MG63 (cell line): ENCODE data around the gene SPACA7. TPM values are rescaled to one million over a fixed set of nuclear protein-coding genes. Genes with fewer than 3 reads are reported as not detected.

Experiments used
- DNase-seq: peaks from one replicate; pipeline ENCODE4 v3.0.0-alpha.2; 2020
- H3K27me3 ChIP-seq: fragments of 250-450 bp; sonication (Bioruptor Pico); 2 replicates; pipeline ENCODE4 v1.5.1; 2020; ENCODE audit warnings: mild to moderate bottlenecking, moderate library complexity
- H3K36me3 ChIP-seq: fragments of 250-450 bp; sonication (Bioruptor Pico); 2 replicates; pipeline ENCODE4 v1.5.1; 2020; ENCODE audit warnings: mild to moderate bottlenecking, moderate library complexity
- H3K4me3 ChIP-seq: fragments of 250-450 bp; sonication (Bioruptor Pico); 2 replicates; pipeline ENCODE4 v1.5.1; 2020; ENCODE audit warnings: mild to moderate bottlenecking, moderate library complexity
- H3K9me3 ChIP-seq: fragments of 250-450 bp; sonication (Bioruptor Pico); 2 replicates; pipeline ENCODE4 v1.5.1; 2020; ENCODE audit warnings: mild to moderate bottlenecking, moderate library complexity
- total RNA-seq: library from RNA; depleted of rRNA; stranded (reverse); fragments of >200 nt; shearing (Covaris generic); gene quantifications from 2 replicates; pipeline ENCODE4 v1.2.3, GENCODE V29; 2014; ENCODE audit warnings: low replicate concordance; rRNA removed

The SPACA7 gene
- total RNA-seq, 1 experiment from 2014 or later, result not detected

GRCh38 chr13:112465251-112466131, 89.3 kb downstream of the SPACA7 start:
- Histone ChIP-seq H3K36me3 (no peaks in the 10 kb centered on the region), H3K9me3 (no peaks in the 10 kb centered on the region), H3K4me3 (no peak overlapping the region), H3K27me3 (no peaks in the 10 kb centered on the region)
- DNase-seq, result no peak

GRCh38 chr13:112466132-112467058, 90.2 kb downstream of the SPACA7 start:
- no peaks in the 10 kb centered on the region for H3K27me3 ChIP-seq

GRCh38 chr13:112467236-112467635, 91.1 kb downstream of the SPACA7 start:
- no peak overlapping the region for H3K4me3 ChIP-seq
- no peak for DNase-seq
- no peaks in the 10 kb centered on the region for H3K9me3 ChIP-seq
- no peaks in the 10 kb centered on the region for H3K27me3 ChIP-seq
- H3K36me3 ChIP-seq, result no peaks in the 10 kb centered on the region

More at GRCh38 chr13:112466132-112467058, 90.2 kb downstream of the SPACA7 start:
- no peaks in the 10 kb centered on the region for H3K9me3 ChIP-seq
- H3K4me3 ChIP-seq, result no peak overlapping the region
- no peak for DNase-seq
- H3K36me3 ChIP-seq, result no peaks in the 10 kb centered on the region

- Histone ChIP-seq H3K9me3 (no peaks in the 10 kb centered on the region), H3K4me3 (no peak overlapping the region), H3K27me3 (no peaks in the 10 kb centered on the region), H3K36me3 (no peaks in the 10 kb centered on the region)
- DNase-seq, result no peak
These were observed 91.9 kb downstream of the SPACA7 start for GRCh38 chr13:112468069-112468468.

GRCh38 chr13:112469071-112469745, 93.1 kb downstream of the SPACA7 start:
- Histone ChIP-seq H3K36me3 (no peaks in the 10 kb centered on the region), H3K27me3 (no peaks in the 10 kb centered on the region), H3K4me3 (no peak overlapping the region), H3K9me3 (no peaks in the 10 kb centered on the region)
- DNase-seq, result no peak

- Histone ChIP-seq H3K27me3 (no peaks in the 10 kb centered on the region), H3K36me3 (no peaks in the 10 kb centered on the region), H3K9me3 (no peaks in the 10 kb centered on the region), H3K4me3 (no peak overlapping the region)
- DNase-seq, result no peak
These were observed 97.7 kb downstream of the SPACA7 start for GRCh38 chr13:112473818-112474217.

- Histone ChIP-seq H3K4me3 (no peak overlapping the region), H3K9me3 (no peaks in the 10 kb centered on the region), H3K27me3 (no peaks in the 10 kb centered on the region), H3K36me3 (no peaks in the 10 kb centered on the region)
- DNase-seq, result no peak
These were observed 98.7 kb downstream of the SPACA7 start for GRCh38 chr13:112474869-112475268.

GRCh38 chr13:112475889-112476288, 99.7 kb downstream of the SPACA7 start:
- Histone ChIP-seq H3K36me3 (no peaks in the 10 kb centered on the region), H3K27me3 (no peaks in the 10 kb centered on the region), H3K4me3 (no peak overlapping the region), H3K9me3 (no peaks in the 10 kb centered on the region)
- no peak for DNase-seq

GRCh38 chr13:112477070-112477619, 101.0 kb downstream of the SPACA7 start:
- Histone ChIP-seq H3K9me3 (no peaks in the 10 kb centered on the region), H3K36me3 (no peaks in the 10 kb centered on the region), H3K4me3 (no peak overlapping the region), H3K27me3 (no peaks in the 10 kb centered on the region)
- no peak for DNase-seq

- Histone ChIP-seq H3K27me3 (no peaks in the 10 kb centered on the region), H3K4me3 (no peak overlapping the region), H3K36me3 (peaks cover under 1% of the 10 kb centered on the region), H3K9me3 (no peaks in the 10 kb centered on the region)
- DNase-seq, result no peak
These were observed 103.2 kb downstream of the SPACA7 start for GRCh38 chr13:112479389-112479788.

GRCh38 chr13:112481458-112481857, 105.3 kb downstream of the SPACA7 start:
- Histone ChIP-seq H3K4me3 (no peak overlapping the region), H3K9me3 (no peaks in the 10 kb centered on the region), H3K36me3 (peaks cover 2% of the 10 kb centered on the region), H3K27me3 (no peaks in the 10 kb centered on the region)
- DNase-seq, result no peak

GRCh38 chr13:112483299-112483698, 107.1 kb downstream of the SPACA7 start:
- Histone ChIP-seq H3K4me3 (no peak overlapping the region), H3K36me3 (peaks cover 2% of the 10 kb centered on the region), H3K27me3 (no peaks in the 10 kb centered on the region), H3K9me3 (no peaks in the 10 kb centered on the region)
- no peak for DNase-seq

Other genes starting within 250 kb of the SPACA7 start
- 8.5 and 11.0 TPM in 2 replicates for gene TUBGCP3, start 211.8 kb downstream of the SPACA7 start, total RNA-seq